GM18870 (cell line): ENCODE results near the gene FGR.

Source experiments
- ATAC-seq: cut with Tn5 transposase; IDR thresholded peaks from one replicate; pipeline ENCODE4 v1.9.1; 2021; ENCODE audit warnings: moderate library complexity; ENCODE audit not compliant: unreplicated experiment

Gene FGR

DNA sequence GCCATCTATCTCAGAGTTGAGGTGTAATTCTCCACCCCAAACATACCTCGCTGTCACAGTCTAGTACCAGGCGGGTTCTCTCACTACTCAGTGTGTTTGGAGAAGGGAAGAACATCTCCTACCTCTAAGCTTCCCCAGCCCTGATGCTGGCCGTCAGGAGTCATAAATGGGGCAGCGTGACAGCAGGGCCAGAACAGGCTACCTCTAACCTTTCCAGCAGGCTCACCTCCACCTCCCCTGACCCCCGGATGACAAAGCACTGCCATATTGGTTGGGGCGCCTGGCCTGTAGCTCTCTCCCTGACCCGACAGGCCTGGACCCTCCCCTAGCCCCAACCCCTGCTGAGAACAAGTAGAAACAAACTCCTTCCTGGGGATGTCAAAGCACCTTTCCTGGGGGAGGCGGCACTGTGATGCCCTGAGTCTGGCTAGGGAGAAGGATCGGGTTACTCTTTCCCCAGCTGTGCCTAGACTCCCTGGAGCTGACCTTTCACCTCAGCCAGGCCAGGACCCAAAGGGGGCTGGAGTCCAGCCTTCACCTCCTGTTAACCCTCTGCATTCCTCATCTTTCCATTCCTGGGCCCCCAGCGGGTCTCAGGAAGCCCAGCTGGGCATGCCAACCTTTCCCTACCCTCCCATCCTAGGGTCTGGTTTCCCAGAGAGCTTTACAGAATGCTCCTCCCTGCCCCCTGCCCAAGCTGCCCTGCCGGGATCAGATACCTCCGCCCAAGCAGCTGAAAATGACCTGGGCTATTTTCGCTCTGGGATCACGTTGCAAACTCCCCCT lies 65.3 kb downstream of the FGR start:
- no peak for ATAC-seq

DNA sequence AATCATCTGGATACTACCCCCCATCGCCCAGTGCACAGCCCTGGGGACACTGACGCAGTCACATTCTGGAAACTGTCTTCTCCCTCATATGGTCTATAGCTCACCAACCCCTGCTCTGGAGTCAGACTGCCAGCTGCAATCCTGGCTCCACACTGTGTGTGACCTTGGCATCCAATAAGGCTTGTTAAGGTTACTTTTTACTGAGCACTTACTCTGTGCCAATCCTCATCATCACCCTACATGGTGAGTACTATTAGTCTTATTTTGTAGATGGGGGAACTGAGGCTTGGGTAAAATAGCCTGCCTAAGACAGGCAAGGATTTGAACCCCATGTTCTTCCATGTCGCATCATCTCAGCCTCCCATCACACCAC lies 65.9 kb downstream of the FGR start:
- ATAC-seq: no peak

DNA sequence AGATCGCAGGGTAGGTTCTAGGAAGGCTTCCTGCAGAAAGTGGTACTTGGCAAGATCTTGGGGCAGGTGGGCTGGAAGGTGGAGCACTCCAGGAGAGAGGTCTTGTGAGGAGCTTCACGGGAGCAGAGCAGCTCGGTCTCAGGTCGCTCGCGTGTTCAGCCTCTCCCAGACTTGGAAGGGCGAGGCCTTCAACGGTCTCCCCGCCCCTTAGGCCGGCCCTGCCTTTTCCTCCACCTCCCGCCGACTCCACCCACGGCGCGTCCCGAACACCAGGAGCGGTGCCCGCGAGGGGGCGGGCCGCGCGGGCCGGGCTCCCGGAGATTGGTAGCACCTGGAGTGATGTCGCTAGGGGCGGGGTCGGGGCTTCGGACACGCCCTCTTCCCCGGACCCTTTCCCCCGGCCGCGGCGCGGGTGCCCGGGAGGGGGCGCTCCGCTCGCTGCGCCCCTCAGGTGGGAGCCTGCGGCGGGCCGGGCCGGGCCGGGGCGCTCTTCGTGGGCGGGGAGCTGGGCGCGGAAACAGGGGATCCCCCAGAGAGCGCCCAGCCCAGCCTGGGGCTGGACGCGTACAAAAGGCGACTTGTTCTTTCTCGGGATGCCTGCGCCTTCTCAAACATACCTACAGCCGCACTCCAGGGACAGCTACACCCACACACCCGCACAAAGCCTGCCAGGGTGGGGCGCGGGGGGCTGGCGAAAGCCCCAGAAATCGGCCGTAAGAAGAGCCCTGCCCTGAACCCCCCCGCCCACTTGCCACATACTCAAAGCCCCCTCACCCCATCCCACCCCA lies 66.5 kb downstream of the FGR start:
- peak; percentile 67 for ATAC-seq

DNA sequence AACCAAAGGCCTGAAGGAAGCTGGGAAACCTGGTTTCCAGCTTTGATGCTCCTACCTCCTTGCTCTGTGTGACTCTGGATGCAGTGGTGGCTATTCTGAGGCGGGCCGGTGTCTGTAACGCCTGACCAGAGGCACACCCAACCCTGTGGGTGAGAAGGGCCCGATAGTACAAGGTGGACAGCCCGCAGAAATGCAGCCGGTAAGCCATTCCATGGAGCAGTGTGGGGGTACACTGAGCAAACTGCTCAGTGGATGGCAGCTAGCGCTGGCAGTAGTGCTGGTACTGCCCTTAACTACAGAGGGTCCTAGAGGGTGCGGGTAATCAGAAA lies 67.0 kb downstream of the FGR start:
- no peak for ATAC-seq

DNA sequence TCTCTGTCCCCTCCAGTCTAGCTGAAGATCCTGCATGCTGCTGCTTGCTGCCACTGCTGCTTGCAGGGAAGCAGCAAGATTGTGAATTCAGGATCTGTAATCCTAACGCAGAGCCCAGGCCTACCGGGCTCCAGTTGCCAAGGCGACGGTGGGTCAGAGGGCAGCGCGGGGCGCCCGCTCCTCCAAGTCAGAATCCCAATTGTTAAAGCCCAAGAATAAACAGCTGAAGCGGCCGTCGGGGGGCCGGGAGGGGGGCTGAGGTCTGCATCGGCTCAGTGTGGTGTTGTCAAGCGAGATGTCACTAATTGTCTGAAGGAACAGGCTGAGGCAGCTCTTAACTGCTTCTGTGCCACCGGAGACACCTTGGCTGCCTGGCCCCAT lies 67.8 kb downstream of the FGR start:
- no peak for ATAC-seq

DNA sequence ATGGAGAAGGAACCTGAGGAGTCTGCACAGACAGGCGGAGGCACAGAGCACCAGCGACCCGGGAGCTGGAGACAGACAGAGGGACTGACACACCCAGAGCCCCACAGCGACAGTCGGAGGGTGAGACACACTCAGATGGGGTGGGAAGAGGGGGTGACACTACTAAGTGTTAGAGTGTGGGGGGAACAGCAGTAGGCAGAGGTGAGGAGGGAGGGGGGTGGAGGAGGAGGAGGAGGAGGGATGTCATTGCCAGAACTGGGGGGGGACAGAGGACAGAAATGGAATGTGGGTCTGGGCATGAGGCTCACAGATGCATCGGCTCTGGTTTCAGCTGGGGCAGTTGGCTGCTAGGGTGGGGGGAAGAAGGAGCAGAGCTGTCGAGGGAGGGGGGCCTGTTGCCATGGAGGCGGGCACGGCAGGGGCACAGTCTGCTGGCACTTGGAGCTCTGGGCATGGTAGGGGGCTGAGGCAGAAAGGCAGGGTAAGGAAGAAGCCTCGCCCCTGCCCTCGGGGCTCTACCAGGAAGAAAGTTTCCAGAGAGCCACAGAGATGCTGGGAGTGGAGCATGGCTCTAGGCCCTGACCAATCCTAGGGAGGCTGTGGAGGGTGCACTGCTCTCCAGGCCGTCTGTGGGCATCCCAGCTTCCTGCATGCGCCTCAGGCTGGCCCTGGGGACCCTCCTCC lies 68.4 kb downstream of the FGR start:
- ATAC-seq: no peak

DNA sequence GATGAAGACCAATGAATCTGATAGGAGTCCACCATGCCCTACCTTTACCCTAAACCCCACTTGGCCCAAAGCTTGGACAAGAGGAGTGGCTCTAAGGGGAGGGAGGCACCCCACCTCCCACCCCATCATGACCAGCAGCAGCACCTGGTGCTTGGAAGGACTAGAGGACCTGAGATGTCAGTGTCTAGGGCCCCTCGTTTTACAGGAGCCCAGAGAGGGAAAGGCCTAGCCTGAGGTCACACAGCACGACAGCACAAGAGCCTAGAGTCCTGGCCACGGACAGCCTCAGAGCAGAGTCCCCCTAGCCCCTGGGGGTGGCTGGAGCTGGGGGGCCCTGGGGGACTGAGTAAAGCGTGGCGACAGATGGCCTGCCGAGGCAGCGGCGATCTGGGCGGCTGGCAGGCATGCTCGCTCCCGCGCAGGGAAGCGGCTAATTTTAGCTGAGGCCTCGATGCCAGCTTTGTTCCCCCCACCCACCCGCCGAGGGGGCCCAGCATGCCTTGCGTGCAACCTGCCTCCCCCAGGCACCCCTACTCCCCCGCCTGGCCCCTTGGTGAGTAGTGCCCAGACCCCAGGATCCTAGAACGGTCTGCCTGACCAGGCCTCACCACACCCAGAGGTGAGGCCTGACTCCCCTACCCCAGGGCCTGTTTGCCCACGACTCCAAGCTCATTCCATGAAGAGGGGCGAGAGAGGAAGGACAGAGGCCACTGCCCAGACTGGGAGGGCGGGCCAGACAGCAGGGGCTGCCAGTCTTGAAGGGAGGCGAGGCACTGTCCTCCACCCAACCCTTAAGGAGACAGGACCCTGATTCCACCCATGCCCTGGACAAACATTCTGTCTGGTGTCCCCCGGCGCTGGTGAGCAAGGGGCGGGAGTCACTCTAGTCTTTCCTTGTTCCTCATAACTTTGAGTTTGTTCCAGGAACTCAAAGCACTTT lies 70.0 kb downstream of the FGR start:
- no peak for ATAC-seq

DNA sequence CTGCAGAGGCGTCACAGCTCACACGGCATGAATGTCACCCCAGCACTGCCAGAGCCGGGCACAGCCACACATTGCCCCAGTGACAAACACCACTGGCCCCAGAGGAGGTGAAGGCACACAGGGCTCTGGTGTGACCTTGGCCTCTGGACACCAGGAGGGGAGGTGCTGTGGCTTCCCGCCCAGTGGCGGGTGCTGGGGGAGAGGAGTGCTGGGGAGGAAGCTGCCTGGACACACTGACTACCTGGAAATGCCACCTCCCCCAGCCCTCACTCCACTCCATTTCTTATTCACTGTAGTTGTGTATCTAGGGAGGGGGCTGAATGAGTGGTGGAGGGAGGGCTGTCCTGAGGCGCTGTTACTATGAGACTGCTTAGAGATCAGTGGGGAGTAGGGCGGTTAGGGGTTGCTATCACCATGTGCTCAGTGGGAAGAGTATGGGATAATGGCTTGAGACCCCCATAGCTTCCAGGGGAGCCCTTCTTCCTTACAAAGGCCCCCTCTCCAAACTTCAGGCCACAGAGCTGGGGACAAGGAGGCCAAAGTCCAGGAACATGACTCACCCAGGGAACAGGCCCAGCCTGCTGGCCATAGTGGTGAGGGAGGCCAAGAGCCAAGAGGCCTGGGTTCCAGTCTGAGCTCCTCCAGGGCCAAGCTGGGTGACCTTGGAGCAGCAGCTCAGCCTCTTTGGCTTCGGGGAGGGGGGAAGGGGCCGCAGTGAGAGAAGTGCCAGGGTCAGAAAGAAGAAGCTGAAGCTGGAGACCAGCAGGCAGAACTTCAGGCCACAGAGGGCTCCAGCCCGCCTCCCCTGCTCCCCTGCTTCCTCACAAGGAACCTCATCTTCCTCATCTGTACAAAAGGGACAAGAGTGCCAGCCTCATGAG lies 71.2 kb downstream of the FGR start:
- ATAC-seq: no peak

DNA sequence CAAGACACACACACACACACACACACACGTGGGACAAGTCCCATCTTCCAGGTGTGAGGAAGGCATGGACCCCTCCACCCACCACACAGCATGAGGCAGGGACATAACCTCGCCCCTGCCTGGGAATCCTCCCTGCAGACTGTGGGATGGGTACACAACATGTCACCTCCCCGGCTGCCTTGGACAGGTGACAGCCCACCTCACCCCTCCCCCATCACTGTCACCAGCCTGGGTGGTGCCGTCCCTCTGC lies 71.7 kb downstream of the FGR start:
- no peak for ATAC-seq

DNA sequence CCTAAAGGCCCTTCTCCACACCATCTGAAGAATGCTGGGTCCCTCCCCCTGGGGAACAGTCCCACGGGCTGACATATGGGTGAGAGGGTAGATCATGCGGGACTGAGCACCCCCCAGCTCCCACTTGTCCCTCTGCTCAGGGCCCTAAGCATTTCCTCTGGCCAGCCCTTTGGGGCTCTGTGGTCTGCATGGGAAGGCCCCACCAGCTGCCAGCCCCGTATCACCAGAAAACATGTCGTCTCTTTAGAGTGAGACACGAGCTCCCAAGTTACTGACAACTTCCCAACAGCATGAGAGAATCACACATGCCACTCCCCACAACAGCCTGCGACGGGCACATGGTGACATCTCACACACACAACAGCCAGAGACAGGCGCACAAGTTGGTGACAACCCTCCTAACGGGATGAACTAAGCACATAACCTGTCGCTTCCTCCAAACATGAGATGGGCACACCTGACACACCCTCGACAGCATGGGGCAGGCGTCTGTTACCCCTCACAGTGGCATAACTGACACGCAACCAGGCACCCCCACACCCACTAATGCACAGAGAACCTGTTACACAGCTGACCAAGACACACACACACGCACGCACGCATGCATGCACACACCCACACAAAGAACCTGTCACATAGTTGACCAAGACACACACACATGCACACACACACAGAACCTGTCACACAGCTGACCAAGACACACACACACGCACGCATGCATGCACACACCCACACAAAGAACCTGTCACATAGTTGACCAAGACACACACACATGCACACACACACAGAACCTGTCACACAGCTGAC lies 72.2 kb downstream of the FGR start:
- no peak for ATAC-seq
